ENCODE measurements around the gene MPRIP. TPM values are rescaled to one million over a fixed set of nuclear protein-coding genes. Genes with fewer than 3 reads are reported as not detected.

MPRIP gene
- total RNA-seq, 1 experiment from 2014 or later = 443 TPM

DNA sequence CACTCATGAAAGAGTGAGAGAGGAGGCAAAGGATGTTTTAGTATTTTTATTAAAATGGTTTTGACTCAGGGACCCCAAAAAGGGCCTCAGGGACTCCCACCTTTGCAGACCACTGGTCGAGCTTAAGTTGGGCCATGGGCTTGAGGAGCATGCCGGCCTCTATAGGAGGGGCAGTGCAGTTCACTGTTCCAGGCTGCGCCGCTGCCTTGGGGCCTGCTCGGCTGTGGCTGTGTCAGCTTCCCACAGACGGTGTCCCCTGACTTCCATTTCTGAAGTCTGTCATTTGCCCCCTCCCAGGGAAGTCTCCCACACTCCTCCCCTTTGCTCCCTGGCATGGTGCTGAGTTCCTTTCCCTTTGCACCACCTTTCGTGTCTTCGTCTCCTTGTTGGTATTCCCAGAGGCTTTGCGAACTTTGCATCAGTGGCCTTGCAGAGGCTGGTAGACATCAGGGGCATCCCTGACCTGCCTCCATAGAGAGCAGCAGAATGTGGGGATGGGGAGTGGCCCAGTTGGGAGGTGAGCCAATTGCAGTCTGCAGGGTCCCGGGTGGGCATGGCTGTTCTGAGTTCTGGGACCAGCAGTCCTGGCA, 17.1 kb downstream of the MPRIP start:
- Histone ChIP-seq H3K9me3 (ENCODE audit: insufficient read depth, low read depth) (no peaks in the 10 kb centered on the region), H3K79me2 (ENCODE audit: low read depth) (peaks cover 100% of the 10 kb centered on the region), H3K9me2 (ENCODE audit: insufficient read depth) (no peaks in the 10 kb centered on the region), H3F3A (ENCODE audit: insufficient read depth, low read depth) (peaks cover 83% of the 10 kb centered on the region), H3K4me2 (no peak overlapping the region), H3K36me3 (ENCODE audit: low read depth) (peaks cover 67% of the 10 kb centered on the region), H3K27me3 (ENCODE audit: insufficient read depth, low read depth) (no peaks in the 10 kb centered on the region), H3K4me3 (no peak overlapping the region), H4K20me1 (ENCODE audit: insufficient read depth) (peaks cover 100% of the 10 kb centered on the region), H2AFZ (no peak overlapping the region), H3K27ac (0 out of 2 replicates have a peak overlapping the region, but pooled peaks have one; percentile 12), H3K4me1 (replicated peaks; ENCODE audit: insufficient read depth) (peaks cover 59% of the 10 kb centered on the region)
- CTCF ChIA-PET = no interaction called here
- POLR2A ChIA-PET (ENCODE audit: unreplicated experiment) = no interaction called here
- intact Hi-C loops (cut with micrococcal nuclease; ENCODE audit: unreplicated experiment) = no loop called here
- no peak for TF ChIP-seq EZH2 (IDR thresholded peaks at IDR 0.05; ENCODE audit: low read depth)
- TF ChIP-seq, protein P1, sequence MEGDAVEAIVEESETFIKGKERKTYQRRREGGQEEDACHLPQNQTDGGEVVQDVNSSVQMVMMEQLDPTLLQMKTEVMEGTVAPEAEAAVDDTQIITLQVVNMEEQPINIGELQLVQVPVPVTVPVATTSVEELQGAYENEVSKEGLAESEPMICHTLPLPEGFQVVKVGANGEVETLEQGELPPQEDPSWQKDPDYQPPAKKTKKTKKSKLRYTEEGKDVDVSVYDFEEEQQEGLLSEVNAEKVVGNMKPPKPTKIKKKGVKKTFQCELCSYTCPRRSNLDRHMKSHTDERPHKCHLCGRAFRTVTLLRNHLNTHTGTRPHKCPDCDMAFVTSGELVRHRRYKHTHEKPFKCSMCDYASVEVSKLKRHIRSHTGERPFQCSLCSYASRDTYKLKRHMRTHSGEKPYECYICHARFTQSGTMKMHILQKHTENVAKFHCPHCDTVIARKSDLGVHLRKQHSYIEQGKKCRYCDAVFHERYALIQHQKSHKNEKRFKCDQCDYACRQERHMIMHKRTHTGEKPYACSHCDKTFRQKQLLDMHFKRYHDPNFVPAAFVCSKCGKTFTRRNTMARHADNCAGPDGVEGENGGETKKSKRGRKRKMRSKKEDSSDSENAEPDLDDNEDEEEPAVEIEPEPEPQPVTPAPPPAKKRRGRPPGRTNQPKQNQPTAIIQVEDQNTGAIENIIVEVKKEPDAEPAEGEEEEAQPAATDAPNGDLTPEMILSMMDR (conservative IDR thresholded peaks at IDR 0.05) = no peak
- no peak for DNase-seq
- BruUV-seq (replicated peaks) = no TSS peak

GRCh38 chr17:17060001-17060922, 18.0 kb downstream of the MPRIP start:
- peaks cover 58% of the 10 kb centered on the region for H3K4me1 ChIP-seq (replicated peaks; ENCODE audit: insufficient read depth)

GRCh38 chr17:17060930-17061329, 18.7 kb downstream of the MPRIP start:
- H3K9me2 ChIP-seq (ENCODE audit: insufficient read depth) = no peaks in the 10 kb centered on the region
- no TSS peak for BruUV-seq (replicated peaks)
- CTCF ChIA-PET = no interaction called here
- H2AFZ ChIP-seq = no peak overlapping the region
- no peaks in the 10 kb centered on the region for H3K9me3 ChIP-seq (ENCODE audit: insufficient read depth, low read depth)
- intact Hi-C loops (cut with micrococcal nuclease; ENCODE audit: unreplicated experiment) = no loop called here
- H3K36me3 ChIP-seq (ENCODE audit: low read depth) = peaks cover 71% of the 10 kb centered on the region
- H3F3A ChIP-seq (ENCODE audit: insufficient read depth, low read depth) = peaks cover 83% of the 10 kb centered on the region
- peaks cover 100% of the 10 kb centered on the region for H3K79me2 ChIP-seq (ENCODE audit: low read depth)
- peak overlapping the region; percentile 35 for H3K27ac ChIP-seq
- TF ChIP-seq, protein P1 (conservative IDR thresholded peaks at IDR 0.05) = no peak
- TF ChIP-seq EZH2 (IDR thresholded peaks at IDR 0.05; ENCODE audit: low read depth) = no peak
- peaks cover 98% of the 10 kb centered on the region for H4K20me1 ChIP-seq (ENCODE audit: insufficient read depth)
- H3K4me2 ChIP-seq = no peak overlapping the region
- H3K4me3 ChIP-seq = no peak overlapping the region
- POLR2A ChIA-PET (ENCODE audit: unreplicated experiment) = interaction anchor here (0.7 kb wide), 1 partner anchor 525 kb away, joined by 4 read pairs; no protein-coding TSS in a partner anchor
- H3K27me3 ChIP-seq (ENCODE audit: insufficient read depth, low read depth) = no peaks in the 10 kb centered on the region
- no peak for DNase-seq
- peaks cover 56% of the 10 kb centered on the region for H3K4me1 ChIP-seq (replicated peaks; ENCODE audit: insufficient read depth)

More at GRCh38 chr17:17060001-17060922, 18.0 kb downstream of the MPRIP start:
- Histone ChIP-seq H3K9me3 (ENCODE audit: insufficient read depth, low read depth) (no peaks in the 10 kb centered on the region), H3F3A (ENCODE audit: insufficient read depth, low read depth) (peaks cover 83% of the 10 kb centered on the region), H3K79me2 (ENCODE audit: low read depth) (peaks cover 100% of the 10 kb centered on the region), H3K4me2 (no peak overlapping the region), H4K20me1 (ENCODE audit: insufficient read depth) (peaks cover 100% of the 10 kb centered on the region), H3K4me3 (no peak overlapping the region), H3K36me3 (ENCODE audit: low read depth) (peaks cover 73% of the 10 kb centered on the region), H2AFZ (no peak overlapping the region), H3K27ac (peak overlapping the region; percentile 35), H3K27me3 (ENCODE audit: insufficient read depth, low read depth) (no peaks in the 10 kb centered on the region), H3K9me2 (ENCODE audit: insufficient read depth) (no peaks in the 10 kb centered on the region)
- DNase-seq = no peak
- intact Hi-C loops (cut with micrococcal nuclease; ENCODE audit: unreplicated experiment) = no loop called here
- TF ChIP-seq EZH2 (IDR thresholded peaks at IDR 0.05; ENCODE audit: low read depth) = no peak
- TF ChIP-seq, protein P1 (conservative IDR thresholded peaks at IDR 0.05) = no peak
- CTCF ChIA-PET = interaction anchor here (0.5 kb wide), 1 partner anchor 14 kb away, joined by 4 read pairs; no protein-coding TSS in a partner anchor
- POLR2A ChIA-PET (ENCODE audit: unreplicated experiment) = interaction anchor here (0.7 kb wide), 1 partner anchor 524 kb away, joined by 4 read pairs; no protein-coding TSS in a partner anchor
- BruUV-seq (replicated peaks) = no TSS peak

Data from PC-9 (cell line).